ENCODE results near the gene FBXW7.

FBXW7 gene

GRCh38 chr4:152514356-152514755 lies 21.5 kb downstream of the FBXW7 start:
- no peak for TF ChIP-seq EZH2phosphoT487 (IDR thresholded peaks at IDR 0.05; ENCODE audit: borderline replicate concordance)
- TF ChIP-seq CTCF (conservative IDR thresholded peaks at IDR 0.05; ENCODE audit: low read length), result no peak
- Histone ChIP-seq H3K4me2 (ENCODE audit: low read depth, low read length, poor library complexity, severe bottlenecking) (no peak overlapping the region), H3K36me3 (ENCODE audit: insufficient read depth, low read length) (no peaks in the 10 kb centered on the region), H3K9ac (ENCODE audit: low read depth, low read length, poor library complexity, severe bottlenecking) (no peak overlapping the region), H2AFZ (ENCODE audit: low read length) (no peak overlapping the region), H3K79me2 (ENCODE audit: insufficient read depth, low read length) (peaks cover 75% of the 10 kb centered on the region), H3F3A (ENCODE audit: low read depth) (no peaks in the 10 kb centered on the region), H3K4me1 (ENCODE audit: insufficient read depth, low read length, poor library complexity, severe bottlenecking) (peaks cover 15% of the 10 kb centered on the region), H3K27me3 (ENCODE audit: insufficient read depth, low read length, poor library complexity, severe bottlenecking) (no peaks in the 10 kb centered on the region), H4K20me1 (ENCODE audit: insufficient read depth, low read length, poor library complexity, severe bottlenecking) (peaks cover 13% of the 10 kb centered on the region), H3K9me3 (ENCODE audit: insufficient read depth, low read depth, low read length) (no peaks in the 10 kb centered on the region), H3K9me2 (replicated peaks; ENCODE audit: low read depth, low read length) (no peaks in the 10 kb centered on the region), H3K4me3 (ENCODE audit: low read length, poor library complexity, severe bottlenecking) (no peak overlapping the region)

GRCh38 chr4:152513078-152513477 lies 22.8 kb downstream of the FBXW7 start:
- H3K79me2 ChIP-seq (ENCODE audit: insufficient read depth, low read length), result peaks cover 85% of the 10 kb centered on the region

GRCh38 chr4:152512483-152512882 lies 23.4 kb downstream of the FBXW7 start:
- H3K27me3 ChIP-seq (ENCODE audit: insufficient read depth, low read length, poor library complexity, severe bottlenecking), result no peaks in the 10 kb centered on the region
- H3K4me2 ChIP-seq (ENCODE audit: low read depth, low read length, poor library complexity, severe bottlenecking), result no peak overlapping the region
- no peaks in the 10 kb centered on the region for H3K9me2 ChIP-seq (replicated peaks; ENCODE audit: low read depth, low read length)
- peaks cover 86% of the 10 kb centered on the region for H3K79me2 ChIP-seq (ENCODE audit: insufficient read depth, low read length)
- H3K4me3 ChIP-seq (ENCODE audit: low read length, poor library complexity, severe bottlenecking), result no peak overlapping the region
- H3K9ac ChIP-seq (ENCODE audit: low read depth, low read length, poor library complexity, severe bottlenecking), result no peak overlapping the region
- peaks cover 2% of the 10 kb centered on the region; the same call in 1 of the 2 replicates for H3K36me3 ChIP-seq (ENCODE audit: insufficient read depth, low read length)
- no peaks in the 10 kb centered on the region for H3K9me3 ChIP-seq (ENCODE audit: insufficient read depth, low read depth, low read length)
- peaks cover 18% of the 10 kb centered on the region for H3K4me1 ChIP-seq (ENCODE audit: insufficient read depth, low read length, poor library complexity, severe bottlenecking)
- H3F3A ChIP-seq (ENCODE audit: low read depth), result no peaks in the 10 kb centered on the region
- peaks cover 13% of the 10 kb centered on the region for H4K20me1 ChIP-seq (ENCODE audit: insufficient read depth, low read length, poor library complexity, severe bottlenecking)
- TF ChIP-seq CTCF (conservative IDR thresholded peaks at IDR 0.05; ENCODE audit: low read length), result no peak
- no peak for TF ChIP-seq EZH2phosphoT487 (IDR thresholded peaks at IDR 0.05; ENCODE audit: borderline replicate concordance)
- no peak overlapping the region for H2AFZ ChIP-seq (ENCODE audit: low read length)

More at GRCh38 chr4:152513078-152513477, 22.8 kb downstream of the FBXW7 start:
- H3K9me2 ChIP-seq (replicated peaks; ENCODE audit: low read depth, low read length), result no peaks in the 10 kb centered on the region
- H4K20me1 ChIP-seq (ENCODE audit: insufficient read depth, low read length, poor library complexity, severe bottlenecking), result peaks cover 13% of the 10 kb centered on the region
- H3K4me1 ChIP-seq (ENCODE audit: insufficient read depth, low read length, poor library complexity, severe bottlenecking), result peaks cover 18% of the 10 kb centered on the region
- no peaks in the 10 kb centered on the region for H3K27me3 ChIP-seq (ENCODE audit: insufficient read depth, low read length, poor library complexity, severe bottlenecking)
- no peak overlapping the region for H3K4me3 ChIP-seq (ENCODE audit: low read length, poor library complexity, severe bottlenecking)
- no peak overlapping the region for H2AFZ ChIP-seq (ENCODE audit: low read length)
- H3K4me2 ChIP-seq (ENCODE audit: low read depth, low read length, poor library complexity, severe bottlenecking), result no peak overlapping the region
- H3K9ac ChIP-seq (ENCODE audit: low read depth, low read length, poor library complexity, severe bottlenecking), result no peak overlapping the region
- H3K36me3 ChIP-seq (ENCODE audit: insufficient read depth, low read length), result no peaks in the 10 kb centered on the region; the same call in 1 of the 2 replicates
- H3F3A ChIP-seq (ENCODE audit: low read depth), result no peaks in the 10 kb centered on the region
- H3K9me3 ChIP-seq (ENCODE audit: insufficient read depth, low read depth, low read length), result no peaks in the 10 kb centered on the region
- TF ChIP-seq CTCF (conservative IDR thresholded peaks at IDR 0.05; ENCODE audit: low read length), result no peak

All from Loucy (cell line).